LNCaP clone FGC (cell line): Measurements from ENCODE around the gene PILRA.

ENCODE experiments used
- DNase-seq: peaks from one replicate; pipeline ENCODE4 v3.0.0-alpha.2; 2011; ENCODE audit warnings: low read depth
- H3K4me3 ChIP-seq: 2 replicates; pipeline ENCODE4 v1.5.1; 2011; ENCODE audit warnings: mild to moderate bottlenecking, low read depth, low read length, control low read depth
- TF ChIP-seq, protein P1 (sequence below): IDR thresholded peaks from 2 replicates; pipeline ENCODE4 v1.5.1; 2012; ENCODE audit warnings: mild to moderate bottlenecking; ENCODE audit not compliant: control insufficient read depth, insufficient read depth; ENCODE audit errors: extremely low read depth

Gene PILRA

DNA sequence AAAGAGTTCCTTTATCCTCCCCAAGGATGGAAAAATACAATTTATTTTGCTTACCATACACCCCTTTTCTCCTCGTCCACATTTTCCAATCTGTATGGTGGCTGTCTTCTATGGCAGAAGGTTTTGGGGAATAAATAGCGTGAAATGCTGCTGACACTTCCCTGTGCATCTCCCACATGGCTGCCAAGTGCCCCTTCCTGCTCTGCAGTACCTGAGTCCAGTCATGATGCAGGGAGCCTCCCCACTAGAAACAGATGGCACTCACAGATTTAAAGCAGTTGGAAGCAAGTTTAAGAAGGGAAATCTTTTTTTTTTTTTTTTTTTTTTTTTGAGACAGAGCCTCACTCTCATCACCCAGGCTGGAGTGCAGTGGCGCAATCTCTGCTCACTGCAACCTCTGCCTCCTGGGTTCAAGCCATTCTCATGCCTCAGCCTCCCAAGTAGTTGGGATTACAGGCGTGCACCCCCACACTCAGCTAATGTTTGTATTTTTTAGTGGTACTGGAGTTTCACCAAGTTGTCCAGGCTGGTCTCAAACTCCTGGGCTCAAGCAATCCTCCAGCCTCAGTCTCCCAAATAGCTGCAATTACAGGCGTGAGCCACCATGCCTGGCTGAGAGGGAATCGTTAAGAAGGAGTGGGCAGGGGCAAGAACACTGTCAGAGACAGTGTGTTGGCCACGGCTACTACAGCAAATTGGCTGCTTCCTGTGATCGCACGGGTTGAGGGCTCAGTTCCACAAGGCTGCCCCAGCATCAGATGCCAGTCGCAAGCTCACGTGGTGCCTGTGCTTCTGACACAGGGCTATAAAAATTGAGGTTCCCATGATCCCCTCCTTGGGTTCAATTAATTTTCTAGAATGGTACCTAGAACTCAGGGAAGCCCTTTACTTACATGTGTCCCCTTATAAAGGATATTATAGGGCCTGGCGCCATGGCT lies 5.3 kb upstream of the PILRA start:
- no peak overlapping the region for H3K4me3 ChIP-seq
- TF ChIP-seq, protein P1, sequence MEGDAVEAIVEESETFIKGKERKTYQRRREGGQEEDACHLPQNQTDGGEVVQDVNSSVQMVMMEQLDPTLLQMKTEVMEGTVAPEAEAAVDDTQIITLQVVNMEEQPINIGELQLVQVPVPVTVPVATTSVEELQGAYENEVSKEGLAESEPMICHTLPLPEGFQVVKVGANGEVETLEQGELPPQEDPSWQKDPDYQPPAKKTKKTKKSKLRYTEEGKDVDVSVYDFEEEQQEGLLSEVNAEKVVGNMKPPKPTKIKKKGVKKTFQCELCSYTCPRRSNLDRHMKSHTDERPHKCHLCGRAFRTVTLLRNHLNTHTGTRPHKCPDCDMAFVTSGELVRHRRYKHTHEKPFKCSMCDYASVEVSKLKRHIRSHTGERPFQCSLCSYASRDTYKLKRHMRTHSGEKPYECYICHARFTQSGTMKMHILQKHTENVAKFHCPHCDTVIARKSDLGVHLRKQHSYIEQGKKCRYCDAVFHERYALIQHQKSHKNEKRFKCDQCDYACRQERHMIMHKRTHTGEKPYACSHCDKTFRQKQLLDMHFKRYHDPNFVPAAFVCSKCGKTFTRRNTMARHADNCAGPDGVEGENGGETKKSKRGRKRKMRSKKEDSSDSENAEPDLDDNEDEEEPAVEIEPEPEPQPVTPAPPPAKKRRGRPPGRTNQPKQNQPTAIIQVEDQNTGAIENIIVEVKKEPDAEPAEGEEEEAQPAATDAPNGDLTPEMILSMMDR = no peak
- no peak for DNase-seq

DNA sequence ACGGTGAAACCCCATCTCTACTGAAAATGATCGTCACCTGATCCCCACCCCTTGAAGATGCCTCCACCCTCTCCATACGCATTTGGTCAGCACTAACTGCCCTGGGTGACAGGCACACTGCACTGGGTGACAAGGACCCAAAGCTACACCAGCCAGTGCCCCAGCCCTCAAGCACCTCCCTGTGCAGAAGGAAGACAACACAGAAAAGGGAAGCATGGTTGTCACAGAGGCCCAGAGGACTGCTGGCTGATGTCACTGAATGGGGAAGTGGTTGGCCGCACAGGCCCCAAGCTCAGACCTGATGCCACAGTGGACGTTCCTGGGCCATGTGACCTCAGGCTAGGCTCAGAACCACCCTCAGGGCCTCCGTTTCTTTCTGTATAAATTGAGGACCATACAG lies 4.2 kb upstream of the PILRA start:
- no peak overlapping the region for H3K4me3 ChIP-seq
- DNase-seq = no peak
- TF ChIP-seq, protein P1 = no peak

DNA sequence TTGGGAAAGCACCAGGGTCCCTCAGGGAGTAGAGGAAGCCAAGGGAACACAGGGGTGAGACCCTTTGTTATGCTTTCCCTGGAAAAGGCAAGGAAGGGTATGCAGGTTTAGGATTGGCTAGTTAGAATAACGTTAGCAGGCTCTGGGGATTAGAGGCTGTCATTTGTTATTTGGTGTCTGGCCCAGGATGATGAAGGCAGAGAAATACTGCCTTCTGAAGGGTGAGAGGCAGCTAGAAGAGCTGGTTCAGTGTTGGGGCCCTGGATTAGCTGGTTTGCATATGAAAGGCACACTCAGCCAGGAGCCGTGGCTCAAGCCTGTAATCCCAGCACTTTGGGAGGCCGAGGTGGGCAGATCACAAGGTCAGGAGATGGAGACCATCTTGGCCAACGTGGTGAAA lies 3.0 kb upstream of the PILRA start:
- TF ChIP-seq, protein P1 = no peak
- no peak for DNase-seq
- H3K4me3 ChIP-seq = no peak overlapping the region

DNA sequence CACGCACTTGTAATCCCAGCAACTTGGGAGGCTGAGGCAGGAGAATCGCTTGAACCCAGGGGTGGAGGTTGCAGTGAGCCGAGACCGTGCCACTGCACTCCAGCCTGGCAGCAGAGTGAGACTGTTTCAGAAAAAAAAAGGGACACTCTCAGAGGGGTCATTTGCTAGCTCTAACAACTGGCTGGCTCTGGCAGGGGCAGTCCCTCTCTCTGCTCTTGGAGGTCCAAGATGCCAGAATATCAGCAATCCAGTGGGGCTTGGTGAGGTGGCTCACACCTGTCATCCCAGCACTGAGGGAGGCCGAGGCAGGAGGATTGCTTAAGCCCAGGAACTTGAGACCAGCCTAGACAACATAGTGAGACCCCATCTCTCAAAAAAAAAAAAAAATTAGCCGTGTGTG lies 2.5 kb upstream of the PILRA start:
- DNase-seq = no peak
- TF ChIP-seq, protein P1 = no peak
- no peak overlapping the region for H3K4me3 ChIP-seq

DNA sequence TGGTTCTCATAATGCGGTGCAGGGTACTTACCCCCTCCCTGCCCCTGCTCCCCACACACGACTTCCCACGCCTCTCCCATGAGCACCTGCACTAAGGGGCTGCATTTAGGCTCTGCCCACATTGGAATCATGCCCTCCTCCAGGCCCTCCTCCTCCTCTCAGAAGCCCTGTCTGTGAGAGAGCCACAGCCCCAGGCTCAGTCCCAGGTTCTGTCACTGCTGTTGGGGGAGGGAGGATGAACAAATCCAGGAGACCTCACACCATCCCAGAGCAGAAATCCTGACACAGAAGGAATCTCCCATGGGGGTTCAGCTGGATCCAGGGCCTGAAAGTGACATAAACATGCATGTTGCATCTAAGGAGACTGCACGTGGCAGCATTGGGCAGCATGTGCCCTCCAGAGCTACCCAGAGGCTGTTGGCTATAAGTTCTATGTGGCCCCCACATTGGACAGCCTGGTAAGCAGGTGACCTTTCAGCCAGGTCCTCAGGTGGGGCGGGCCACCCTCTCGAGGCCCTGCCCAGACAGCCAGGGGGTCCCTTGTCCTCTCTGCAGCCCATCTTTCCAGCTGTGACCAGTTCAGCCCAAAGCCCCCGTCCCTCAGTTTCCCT lies 1.6 kb upstream of the PILRA start:
- no peak overlapping the region for H3K4me3 ChIP-seq
- DNase-seq = no peak
- TF ChIP-seq, protein P1 = no peak

DNA sequence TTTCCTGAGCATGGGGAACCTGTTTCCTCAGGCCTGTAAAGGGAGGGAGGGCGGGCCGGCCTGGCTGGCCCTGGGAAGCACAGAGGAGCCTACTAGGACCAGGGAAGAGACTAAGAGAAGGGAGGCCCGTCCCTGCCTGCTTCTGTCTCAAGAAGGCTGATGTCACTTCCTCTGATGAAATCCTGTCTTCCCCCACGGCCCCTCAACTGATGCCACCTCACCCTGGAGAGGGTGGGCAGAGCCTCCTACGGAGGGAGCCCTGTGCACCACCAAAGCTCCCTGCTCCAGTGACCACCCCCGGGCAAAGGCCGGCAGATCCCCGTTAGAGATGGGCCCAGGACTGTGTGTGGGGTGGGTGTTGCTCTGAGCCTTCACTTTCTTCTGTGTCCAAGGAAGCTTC lies 1.0 kb upstream of the PILRA start:
- TF ChIP-seq, protein P1 = no peak
- no peak overlapping the region for H3K4me3 ChIP-seq
- no peak for DNase-seq
